ENCODE measurements around the gene RASSF8.
A peak's percentile ranks its signal among the peaks of the same experiment; 100 is the strongest.

Gene RASSF8

DNA sequence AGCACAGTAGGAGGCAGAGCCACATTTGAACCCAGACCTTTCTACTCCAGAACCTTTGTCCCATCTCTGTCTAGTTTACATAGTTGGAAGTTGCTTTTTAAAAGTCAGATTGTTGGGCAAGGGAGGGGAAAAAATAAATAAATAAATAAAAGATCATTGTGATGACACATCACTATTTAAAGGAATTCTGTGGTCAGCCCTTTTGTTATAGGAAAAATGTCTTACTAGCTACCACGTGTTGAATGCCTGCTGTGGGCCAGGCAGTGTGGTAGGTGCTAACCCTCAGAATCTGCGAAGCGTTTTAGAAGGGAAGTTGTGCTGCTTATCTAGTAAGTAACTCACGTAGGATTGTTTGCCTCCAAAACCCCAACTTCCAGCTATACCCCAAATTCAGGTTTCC is 104.1 kb downstream of the RASSF8 start:
- no peak for DNase-seq

DNA sequence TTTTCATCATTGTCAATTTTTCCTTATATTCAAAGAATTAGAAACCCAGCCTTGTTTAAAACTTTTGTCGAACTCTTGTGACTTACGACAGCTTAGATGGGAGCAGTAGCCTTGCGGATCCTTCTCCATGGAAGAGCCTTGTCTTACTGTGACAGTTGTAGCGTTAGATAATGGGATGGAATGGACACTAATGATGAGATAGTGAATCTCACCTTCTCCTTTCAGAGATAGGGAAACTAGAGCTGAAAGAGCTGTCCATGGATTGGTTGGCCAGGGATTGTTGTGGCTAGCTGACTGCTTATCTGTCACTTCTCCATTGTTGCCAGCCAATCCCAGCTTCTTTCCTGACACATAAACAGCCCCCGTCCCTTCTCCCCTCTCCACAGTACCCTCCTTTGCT is 107.0 kb downstream of the RASSF8 start:
- no peak for DNase-seq

DNA sequence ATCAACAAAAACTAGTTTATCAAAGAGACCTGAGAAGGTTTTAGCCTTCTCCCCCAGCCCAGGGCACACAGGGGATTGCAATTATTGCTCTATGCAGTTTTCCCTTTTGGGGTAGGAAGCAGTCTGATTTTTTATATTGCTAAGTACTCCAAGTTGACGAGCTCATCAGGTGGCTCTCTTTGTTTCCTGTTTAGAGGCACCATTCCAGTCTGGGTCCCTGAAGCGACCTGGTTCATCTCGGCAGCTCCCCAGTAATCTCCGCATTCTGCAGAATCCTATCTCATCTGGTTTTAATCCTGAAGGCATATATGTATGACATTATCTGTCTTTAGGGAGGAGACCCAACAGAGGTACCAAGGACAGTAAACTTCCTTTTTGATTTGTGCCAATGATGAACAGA is 110.0 kb downstream of the RASSF8 start:
- no peak for DNase-seq

DNA sequence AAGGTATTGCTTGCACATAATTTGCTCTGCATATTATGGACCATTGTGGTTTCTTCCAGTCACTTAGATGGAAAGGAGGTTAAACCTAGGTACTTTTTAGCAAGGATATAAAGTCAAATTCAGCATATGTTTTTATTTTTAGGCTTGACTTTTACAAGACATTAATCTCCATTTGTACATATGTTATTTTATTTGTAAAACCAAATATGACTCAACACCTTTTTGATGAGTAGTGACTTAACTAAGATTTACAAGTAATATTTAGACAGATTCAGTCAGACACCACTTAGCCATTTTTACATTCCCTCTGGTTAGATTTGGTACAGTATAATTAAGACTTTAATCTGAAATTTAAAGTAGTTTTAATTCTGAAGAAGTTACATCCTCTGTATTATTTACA is 111.3 kb downstream of the RASSF8 start:
- DNase-seq = no peak

DNA sequence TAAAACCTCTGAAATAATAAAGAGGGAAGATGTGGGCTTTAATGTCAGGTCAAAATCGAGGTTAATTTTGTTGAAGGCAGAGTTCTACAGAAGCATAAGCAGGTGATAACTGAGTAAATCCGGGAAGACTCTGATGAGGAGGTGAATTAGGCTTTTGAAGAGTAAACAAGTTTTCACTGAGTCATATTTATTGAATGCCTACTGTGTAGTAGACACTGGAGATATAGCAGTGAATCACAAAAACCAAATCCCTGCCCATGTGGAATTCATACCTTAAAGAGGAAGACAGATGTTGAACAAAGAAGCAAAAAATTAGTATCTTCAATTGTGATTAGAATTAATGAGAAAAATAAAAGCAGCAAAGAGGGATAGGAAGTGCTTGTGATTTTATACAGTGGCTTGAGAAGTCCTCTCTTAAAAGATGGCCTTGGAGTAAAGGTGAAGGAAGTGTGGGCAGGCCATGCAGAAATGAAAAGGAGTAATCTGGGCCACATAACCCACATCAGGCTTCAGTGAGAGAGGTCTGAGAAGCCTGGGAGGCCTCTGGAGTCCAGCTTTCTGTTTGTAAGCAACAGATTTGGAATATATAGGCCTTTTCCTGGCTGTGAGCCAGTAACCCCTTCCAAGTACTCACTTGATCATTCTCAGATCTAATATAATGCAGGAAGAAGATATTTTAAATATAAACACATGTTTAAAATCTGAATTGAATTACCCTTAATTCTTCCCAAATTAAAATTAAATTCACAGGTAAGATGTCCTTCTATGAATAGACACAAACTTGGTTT is 119.6 kb downstream of the RASSF8 start:
- DNase-seq = no peak

DNA sequence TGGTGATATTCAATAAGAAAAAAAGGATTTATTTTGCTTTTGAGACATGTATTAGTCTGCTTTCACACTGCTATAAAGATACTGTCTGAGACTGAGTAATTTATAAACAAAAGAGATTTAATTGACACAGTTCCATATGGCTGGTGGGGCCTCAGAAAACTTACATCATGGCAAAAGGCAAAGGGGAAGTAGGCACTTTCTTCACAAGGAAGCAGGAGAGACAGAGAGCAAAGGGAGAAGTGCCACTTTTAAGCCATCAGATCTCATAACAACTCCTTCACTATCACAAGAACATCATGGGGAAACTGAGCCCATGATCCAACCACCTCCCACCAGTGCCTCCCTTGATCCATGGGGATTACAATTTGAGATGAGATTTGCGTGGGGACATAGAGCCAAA is 122.4 kb downstream of the RASSF8 start:
- DNase-seq = no peak

DNA sequence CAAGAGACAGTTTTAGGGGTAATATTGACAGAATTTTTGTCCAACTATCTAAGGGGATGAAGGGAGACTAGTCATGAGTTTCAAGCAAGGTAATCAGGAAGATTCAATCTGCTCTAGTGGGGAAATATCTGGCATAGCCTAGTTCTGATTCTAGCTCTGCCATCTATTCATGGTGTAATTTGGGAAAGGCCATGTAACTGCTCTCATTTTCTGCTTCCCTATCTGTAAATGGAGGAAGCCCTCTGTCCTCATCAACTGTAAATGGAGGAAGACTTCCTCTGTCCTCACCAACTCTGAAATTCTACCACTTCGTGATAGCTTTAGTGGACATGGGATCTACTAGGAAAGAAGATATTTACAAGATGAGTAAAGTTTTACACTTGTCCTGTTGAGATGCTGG is 128.5 kb downstream of the RASSF8 start:
- DNase-seq = no peak

DNA sequence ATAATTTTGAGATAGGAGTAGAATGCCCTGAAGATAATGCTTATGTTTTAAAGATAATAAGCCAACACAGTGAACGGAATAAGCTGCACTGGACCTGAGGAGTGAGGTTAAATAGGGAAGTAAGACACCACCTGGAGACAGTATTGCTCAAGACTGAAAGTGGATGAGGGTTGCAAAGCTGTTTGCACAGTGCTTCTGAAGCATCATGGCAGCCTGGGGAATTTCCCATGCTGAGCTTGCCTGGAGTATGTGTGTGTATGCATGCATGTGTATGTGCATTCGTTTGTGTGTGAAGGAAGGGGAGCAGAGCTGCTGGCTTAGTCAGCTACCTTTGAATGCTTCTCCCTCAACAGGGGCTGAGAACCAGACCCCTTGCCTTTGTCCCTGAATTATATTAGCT is 130.5 kb downstream of the RASSF8 start:
- DNase-seq = no peak

DNA sequence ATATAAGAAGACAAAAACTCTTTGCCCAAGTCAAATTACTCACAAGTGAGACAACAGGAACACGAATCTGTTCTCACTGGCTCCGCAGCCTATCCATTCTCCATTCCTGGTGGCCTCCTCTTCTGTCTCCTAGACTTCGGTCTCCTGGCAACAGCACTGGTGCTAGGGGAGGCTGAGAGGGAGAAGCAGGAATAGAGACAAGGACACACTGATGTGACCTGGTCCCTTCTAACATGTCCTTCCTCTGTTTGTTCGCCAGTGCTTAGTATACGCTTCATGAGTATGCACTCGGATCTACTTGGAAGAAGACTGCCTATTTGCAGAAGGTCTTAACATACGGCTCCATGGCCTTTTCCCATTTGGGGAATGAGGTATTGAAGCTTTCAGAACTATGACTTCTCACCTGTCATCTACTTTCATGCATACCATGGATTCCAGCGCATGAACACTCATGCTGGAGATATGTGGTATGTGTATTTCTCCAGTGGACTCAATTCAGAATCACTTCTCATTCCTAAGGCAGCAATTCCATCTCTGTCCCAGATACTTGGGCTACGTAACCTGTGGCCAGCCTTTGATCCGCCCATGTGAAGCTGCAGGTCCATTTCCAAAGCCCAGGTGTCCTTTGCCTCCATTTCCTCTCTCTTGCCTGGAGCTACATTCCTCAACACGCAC is 132.5 kb downstream of the RASSF8 start:
- DNase-seq = no peak

DNA sequence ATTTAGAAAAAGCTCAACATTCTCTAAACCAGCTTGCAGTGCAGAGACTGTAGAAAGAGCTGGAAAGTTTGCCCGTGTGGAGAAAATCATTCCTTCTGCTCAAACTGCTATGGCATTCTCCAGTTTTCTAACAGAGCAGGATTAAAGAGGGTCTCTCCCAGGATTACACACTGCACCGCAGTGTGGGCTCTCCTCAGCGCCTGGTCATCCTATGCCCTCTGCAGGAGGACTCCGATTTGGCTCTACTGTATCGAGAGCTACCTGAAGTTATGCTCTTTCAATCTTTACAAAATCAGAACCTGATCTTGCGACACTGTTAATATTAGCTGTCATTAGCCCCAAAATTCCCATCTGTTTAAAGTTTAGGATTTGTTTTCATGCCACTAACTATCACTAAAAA is 133.3 kb downstream of the RASSF8 start:
- no peak for DNase-seq

DNA sequence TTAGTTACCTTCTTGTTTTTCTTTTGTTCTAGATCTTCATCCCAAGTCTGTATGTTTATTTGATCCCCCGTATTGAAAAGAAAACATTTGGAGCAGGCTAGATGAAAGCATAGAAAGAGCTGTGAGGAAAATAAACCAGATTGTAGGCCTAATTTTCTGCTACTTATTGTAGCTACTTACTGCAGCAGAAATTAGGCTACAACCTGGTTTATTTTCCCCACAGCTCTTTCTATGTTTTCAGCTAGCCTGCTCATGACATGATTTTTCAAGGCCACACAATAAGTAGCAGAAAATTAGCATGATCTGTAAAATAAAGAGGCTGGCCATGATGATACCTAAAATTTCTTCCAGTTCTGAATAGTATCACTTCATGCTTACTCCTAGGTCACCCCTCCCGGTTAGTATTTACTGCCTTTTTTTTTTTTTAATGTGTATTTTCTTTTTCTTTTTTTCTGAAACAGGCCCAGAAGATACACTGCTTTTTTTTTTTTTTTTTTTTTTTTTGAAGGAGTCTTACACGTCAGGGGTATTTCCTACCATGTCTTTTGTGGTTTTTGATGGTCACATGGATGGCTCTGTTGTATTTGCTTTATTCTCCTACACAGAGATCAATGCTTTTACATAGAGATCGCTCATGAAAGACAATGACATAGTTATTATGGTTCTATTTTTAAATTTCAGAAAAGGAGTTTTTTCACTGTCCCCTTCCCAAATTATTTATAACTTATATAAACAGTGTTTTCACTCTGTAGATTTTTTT is 134.0 kb downstream of the RASSF8 start:
- DNase-seq = no peak

DNA sequence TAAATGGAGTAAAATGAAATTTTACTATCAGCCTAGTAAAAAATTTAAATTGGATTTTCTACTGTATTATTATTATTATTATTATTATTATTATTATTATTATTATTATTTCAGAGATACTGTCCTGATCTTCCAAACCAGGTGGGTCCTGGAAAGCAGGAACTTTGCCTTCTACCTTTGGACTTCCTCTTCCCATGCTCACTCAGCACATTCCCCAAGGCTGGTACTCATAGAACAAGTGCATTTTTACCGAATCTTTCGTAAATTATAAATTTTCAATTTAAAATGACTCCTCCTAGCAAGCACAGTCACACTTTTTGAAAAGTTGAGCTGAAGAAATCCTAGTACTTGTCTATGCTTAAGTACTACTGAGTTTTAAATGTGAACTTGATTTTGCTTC is 136.7 kb downstream of the RASSF8 start:
- DNase-seq = no peak

DNA sequence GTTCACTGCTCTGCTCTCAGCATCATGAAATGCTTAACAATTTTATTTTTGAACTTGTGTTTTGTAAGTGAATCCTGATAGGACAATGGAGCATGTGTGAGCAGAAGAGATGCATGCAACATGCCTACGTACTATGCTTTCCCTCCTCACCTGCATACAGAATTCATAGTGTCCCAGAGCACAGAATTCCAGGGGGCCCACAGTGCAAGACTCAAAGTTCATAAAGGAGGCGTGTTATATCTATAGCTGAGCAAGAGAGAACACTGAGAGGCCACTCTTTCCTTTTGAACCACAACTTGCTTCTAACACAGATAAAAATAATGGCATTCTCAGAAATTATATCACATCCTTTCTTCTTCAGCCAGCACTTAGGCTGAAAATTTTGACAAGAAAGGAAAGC is 137.6 kb downstream of the RASSF8 start:
- no peak for DNase-seq

DNA sequence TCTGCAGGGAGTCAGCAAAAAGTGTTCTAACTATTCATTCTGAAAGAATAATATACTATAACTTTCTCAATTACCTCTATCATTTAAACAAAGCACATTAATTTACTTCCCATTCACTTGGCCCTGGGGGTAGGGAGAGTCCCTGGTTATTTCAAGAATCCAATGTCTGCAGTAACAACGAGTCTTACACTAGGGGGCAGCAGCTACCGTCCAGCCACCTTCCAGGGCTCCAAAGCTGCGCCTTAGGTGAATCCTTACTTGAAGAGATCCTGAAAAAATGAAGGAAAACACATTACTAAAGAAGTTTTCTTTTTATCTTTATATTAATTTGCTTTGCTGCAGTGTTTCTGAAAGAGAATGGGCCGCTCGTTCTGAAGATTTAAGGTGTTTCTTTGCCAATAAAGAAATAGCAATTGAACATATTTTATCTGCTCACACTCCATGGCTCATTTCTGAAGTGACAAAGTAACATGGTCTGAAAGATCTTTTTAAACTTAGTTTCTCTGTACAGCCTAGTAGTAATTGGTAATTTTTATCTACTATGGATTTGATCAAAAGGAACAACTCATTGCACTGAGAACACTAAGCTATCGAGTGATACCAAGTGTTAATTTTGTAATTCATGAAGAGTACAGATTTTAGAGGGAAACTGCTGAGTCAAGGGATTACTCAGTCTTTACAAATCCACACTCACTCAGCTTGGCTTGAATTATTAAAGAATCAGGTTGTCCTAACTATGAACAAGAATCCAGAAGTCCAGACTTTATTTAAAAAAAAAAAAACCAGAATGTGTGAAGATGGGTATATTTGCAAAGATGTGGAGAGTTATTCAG is 138.8 kb downstream of the RASSF8 start:
- peak; percentile 52 for DNase-seq

DNA sequence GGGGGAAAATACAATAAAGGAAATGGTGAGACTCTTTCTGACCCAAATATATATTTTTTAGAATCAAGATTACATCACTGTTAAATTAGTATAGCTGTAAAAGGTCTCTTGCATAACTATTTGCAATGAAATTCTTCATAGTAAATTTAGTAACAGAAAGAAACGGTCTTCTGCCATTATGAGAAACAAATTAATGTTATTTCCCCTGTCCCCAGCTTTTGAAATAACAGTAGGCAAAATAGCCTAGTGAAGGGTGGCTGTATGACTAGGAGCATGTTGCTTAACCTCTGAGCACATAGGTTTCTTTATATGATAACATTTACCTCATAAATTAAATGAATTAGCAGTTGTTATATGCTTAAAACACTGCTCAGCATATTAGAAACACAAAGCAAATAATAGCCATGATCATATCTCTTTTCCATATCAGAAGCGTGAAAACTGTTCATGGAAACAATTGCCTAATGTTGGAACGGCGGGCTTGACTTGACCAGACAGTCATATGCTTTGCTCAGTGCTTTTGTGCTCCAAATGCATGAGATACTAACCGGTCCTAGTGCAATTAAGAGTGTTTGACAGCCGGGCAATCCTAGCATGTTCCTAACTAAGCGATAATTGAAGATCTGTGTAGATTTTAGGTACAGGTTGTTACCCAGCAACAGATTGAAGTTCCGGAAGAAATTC is 142.3 kb downstream of the RASSF8 start:
- DNase-seq = no peak

DNA sequence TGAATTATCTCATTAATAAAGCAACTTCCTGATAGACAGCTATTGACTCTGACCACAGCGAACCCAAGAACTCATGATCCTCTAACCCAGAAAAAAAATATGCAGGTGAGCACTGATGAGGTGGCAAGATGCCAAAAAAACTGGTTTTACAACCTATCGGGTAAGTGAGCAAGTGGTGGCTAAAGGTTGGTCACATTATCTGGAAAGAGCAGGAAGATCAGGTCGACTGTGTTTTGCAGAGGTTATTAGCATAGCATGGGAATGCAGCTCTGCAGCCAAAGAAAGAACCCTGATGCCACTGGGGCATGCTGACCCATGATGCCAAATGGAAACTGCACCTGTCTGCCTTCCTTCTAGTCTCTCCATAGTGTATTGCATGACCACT is 142.9 kb downstream of the RASSF8 start:
- DNase-seq = no peak

DNA sequence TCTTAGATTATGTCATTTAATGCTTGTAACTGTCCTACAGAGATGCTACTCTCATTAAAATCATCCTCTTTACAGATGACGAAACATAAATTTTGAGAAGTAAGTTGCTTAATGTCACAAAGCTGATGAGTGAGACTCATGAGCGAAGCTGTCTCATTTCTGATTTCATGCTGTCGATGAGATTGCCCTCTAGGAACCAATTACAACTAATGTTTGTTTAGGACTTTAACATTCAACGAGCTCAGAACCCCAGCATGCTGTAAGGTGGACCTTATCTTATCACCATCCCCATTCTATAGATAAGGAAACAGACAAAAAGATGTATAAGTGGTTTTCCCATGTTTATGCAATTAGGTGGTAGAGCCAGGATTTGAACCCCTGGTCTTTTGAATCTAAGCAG is 143.3 kb downstream of the RASSF8 start:
- no peak for DNase-seq

DNA sequence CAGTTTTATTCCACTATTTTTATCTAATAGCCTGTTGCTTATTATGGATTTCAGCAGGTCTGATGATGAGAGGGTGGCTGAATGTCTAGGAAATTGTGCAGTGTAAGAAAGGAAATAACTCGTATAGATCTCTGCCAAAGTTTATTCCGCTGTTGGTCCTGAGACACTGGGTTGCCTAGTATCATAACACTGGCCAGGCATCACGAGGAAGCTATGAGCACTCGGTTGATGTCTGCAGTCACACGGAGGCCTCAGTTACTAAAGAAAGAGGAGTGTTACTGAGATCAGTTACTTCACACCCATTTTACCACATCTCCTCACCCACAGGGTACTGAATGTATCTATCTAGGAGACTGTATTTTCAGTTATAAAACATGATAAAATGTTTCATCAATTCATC is 144.5 kb downstream of the RASSF8 start:
- no peak for DNase-seq

DNA sequence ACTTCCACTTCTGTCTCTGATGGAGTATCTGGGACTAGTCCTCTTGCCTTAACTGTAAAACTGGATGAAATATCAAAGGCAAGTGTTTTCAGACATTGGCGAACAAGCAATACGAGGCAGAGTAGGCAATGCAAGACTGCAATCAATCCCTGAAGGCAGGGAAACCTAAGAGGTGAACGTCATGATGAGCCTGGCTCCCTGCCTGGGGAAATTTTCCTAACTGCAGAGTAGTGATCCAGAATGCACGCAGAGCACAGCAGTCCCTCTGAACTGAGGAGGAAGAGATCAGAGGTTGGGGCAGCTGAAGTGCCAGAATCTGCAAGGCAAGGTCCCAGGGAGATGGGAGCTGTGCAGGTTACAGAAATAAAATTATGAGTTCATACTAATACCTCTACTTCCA is 147.9 kb downstream of the RASSF8 start:
- no peak for DNase-seq

DNA sequence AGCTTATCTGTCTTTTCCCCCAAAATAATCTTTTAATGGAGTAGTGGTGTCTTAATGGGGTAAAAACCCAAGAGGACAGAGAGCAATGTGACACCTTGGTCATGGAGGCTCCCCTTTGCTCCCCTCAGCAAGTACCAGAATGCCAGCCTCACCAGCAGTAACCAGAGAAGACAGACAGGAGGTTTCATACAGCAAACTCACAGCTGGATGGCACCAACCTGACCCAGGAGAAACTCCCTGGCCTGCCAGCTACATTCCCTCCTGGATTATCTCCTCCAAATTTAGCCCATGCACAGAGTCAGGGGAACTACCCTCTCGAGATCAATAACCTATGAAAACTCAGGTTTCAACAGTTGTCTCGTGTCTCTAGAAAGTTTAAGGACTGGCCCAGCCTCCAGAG is 150.4 kb downstream of the RASSF8 start:
- DNase-seq = no peak

DNA sequence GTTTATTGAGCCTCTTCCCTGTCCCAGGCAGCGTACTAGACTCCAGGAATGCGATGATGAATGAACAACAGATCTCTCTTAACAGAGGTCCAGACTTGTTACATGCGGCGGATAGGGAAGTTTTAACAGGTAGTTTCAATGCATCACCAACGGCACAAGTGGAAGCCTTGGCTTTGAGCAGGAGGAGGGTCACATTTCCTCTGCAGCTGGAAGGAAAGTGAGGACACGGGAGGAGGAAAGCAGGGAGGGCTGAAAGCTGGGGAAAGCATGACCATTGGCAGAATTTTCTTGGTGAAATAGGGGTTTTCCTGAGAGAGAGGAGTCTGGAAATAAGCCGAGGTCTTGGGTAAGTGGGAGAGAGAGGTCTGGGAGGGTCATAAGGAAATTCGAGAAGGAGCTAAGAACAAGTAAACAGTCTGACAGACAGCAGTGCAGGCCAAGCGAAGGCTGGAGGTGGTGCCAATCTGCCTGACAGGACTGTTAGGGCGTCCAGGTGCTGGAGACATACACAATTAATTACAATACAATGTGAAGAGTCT is 150.9 kb downstream of the RASSF8 start:
- no peak for DNase-seq

DNA sequence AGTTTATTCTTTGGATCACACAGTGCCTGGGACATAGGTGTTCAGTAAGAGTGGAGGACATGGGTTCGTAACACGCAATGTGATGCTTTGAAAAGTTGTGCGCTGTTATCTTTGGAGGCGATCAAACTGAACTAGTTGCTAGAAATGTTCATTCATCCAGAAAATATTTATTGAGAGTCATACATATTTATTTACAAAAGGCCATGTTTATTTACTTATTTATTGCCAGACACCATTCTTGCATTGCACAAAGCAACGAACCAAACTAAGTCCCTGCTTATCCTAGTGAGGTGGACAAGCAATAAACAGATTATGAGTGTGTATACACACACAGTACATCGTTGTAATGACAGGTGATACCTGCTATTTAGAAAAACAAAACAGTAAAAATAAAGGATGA is 153.8 kb downstream of the RASSF8 start:
- no peak for DNase-seq

Data from activated naive CD4-positive, alpha-beta T cell treated with Interleukin-2 at 50 U/mL for 16 hours (primary cell).